ENCODE results near the gene GALNT2. TPM values are rescaled to one million over a fixed set of nuclear protein-coding genes. Genes with fewer than 3 reads are reported as not detected.

GALNT2 gene
- total and polyA plus RNA-seq, 9 of the 15 experiments (the other 6 are each of a cell fraction or from before 2014, with no cell fraction given), result 1.6 to 106 (median 51.9) TPM

DNA sequence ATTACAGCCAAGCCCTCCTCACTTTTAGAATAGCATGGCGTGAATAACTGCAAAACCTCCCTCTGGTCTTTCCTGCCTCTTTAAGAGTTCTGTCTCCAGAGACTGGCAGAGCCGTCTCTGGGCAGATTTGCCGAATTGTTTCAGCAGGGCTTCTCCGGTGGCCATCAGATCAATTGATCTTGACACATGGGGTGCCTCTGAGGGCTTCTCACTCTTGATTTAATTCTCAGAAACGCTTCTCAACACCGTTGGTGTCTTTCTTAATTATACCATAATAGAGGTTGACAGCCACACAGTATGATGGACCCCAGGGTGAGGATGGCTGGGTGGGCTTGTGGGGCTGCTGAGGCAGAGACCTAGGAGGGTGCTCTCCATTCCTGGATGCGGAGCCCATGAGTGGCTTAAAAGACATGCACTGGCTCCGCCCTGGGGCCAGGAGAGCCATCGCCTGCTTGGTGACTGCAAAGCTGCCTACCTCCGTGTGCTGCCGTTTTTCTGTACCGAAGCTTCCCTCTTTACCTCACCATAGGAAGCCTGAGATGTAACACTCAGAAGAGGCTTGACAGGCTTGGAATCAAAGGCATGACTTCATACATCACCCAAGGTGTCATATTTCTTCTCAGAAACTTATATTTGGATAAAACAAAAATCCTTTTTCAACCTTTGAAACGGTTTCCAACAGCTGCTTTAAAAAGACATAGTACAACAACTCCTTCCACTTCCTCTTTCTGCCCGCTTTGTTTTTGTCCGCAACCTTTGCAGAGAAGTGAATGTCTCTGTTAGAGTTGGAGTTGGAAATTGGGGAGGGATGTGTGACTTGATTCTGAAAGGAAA, 82.9 kb downstream of the GALNT2 start (continued):
- TF ChIP-seq SNRNP70 (optimal IDR thresholded peaks at IDR 0.05; ENCODE audit: low read depth, low read length), result no peak
- no peak for TF ChIP-seq ZNF589 (CRISPR knock-in tag; IDR thresholded peaks at IDR 0.05; ENCODE audit: low read depth)
- TF ChIP-seq, protein P1, sequence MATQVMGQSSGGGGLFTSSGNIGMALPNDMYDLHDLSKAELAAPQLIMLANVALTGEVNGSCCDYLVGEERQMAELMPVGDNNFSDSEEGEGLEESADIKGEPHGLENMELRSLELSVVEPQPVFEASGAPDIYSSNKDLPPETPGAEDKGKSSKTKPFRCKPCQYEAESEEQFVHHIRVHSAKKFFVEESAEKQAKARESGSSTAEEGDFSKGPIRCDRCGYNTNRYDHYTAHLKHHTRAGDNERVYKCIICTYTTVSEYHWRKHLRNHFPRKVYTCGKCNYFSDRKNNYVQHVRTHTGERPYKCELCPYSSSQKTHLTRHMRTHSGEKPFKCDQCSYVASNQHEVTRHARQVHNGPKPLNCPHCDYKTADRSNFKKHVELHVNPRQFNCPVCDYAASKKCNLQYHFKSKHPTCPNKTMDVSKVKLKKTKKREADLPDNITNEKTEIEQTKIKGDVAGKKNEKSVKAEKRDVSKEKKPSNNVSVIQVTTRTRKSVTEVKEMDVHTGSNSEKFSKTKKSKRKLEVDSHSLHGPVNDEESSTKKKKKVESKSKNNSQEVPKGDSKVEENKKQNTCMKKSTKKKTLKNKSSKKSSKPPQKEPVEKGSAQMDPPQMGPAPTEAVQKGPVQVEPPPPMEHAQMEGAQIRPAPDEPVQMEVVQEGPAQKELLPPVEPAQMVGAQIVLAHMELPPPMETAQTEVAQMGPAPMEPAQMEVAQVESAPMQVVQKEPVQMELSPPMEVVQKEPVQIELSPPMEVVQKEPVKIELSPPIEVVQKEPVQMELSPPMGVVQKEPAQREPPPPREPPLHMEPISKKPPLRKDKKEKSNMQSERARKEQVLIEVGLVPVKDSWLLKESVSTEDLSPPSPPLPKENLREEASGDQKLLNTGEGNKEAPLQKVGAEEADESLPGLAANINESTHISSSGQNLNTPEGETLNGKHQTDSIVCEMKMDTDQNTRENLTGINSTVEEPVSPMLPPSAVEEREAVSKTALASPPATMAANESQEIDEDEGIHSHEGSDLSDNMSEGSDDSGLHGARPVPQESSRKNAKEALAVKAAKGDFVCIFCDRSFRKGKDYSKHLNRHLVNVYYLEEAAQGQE (IDR thresholded peaks at IDR 0.05; ENCODE audit: borderline replicate concordance), result 0 out of 2 replicates have a peak, but pooled peaks have one; percentile 5
- TF ChIP-seq, protein P1 (CRISPR knock-in tag; IDR thresholded peaks at IDR 0.05; ENCODE audit: low read depth), result no peak
- no peak for TF ChIP-seq GABPB2 (CRISPR knock-in tag; conservative IDR thresholded peaks at IDR 0.05)
- peak; percentile 100 for TF ChIP-seq SPI1 (IDR thresholded peaks at IDR 0.05; ENCODE audit: borderline replicate concordance, low read depth, low read length)
- TF ChIP-seq RB1 (IDR thresholded peaks at IDR 0.05; ENCODE audit: low read depth), result no peak
- no peak for TF ChIP-seq ZFX (CRISPR knock-in tag; IDR thresholded peaks at IDR 0.05)
- TF ChIP-seq SLC30A9 (CRISPR knock-in tag; IDR thresholded peaks at IDR 0.05), result no peak
- TF ChIP-seq, protein P2, sequence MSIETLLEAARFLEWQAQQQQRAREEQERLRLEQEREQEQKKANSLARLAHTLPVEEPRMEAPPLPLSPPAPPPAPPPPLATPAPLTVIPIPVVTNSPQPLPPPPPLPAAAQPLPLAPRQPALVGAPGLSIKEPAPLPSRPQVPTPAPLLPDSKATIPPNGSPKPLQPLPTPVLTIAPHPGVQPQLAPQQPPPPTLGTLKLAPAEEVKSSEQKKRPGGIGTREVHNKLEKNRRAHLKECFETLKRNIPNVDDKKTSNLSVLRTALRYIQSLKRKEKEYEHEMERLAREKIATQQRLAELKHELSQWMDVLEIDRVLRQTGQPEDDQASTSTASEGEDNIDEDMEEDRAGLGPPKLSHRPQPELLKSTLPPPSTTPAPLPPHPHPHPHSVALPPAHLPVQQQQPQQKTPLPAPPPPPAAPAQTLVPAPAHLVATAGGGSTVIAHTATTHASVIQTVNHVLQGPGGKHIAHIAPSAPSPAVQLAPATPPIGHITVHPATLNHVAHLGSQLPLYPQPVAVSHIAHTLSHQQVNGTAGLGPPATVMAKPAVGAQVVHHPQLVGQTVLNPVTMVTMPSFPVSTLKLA (conservative IDR thresholded peaks at IDR 0.05), result 0 out of 4 replicates have a peak, but pooled peaks of 1 of the 2 experiments have one; percentile 20
- TF ChIP-seq, protein P3, sequence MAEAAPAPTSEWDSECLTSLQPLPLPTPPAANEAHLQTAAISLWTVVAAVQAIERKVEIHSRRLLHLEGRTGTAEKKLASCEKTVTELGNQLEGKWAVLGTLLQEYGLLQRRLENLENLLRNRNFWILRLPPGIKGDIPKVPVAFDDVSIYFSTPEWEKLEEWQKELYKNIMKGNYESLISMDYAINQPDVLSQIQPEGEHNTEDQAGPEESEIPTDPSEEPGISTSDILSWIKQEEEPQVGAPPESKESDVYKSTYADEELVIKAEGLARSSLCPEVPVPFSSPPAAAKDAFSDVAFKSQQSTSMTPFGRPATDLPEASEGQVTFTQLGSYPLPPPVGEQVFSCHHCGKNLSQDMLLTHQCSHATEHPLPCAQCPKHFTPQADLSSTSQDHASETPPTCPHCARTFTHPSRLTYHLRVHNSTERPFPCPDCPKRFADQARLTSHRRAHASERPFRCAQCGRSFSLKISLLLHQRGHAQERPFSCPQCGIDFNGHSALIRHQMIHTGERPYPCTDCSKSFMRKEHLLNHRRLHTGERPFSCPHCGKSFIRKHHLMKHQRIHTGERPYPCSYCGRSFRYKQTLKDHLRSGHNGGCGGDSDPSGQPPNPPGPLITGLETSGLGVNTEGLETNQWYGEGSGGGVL (CRISPR knock-in tag; IDR thresholded peaks at IDR 0.05), result no peak
- no peak for TF ChIP-seq ZNF717 (CRISPR knock-in tag; IDR thresholded peaks at IDR 0.05)
- TF ChIP-seq, protein P4, sequence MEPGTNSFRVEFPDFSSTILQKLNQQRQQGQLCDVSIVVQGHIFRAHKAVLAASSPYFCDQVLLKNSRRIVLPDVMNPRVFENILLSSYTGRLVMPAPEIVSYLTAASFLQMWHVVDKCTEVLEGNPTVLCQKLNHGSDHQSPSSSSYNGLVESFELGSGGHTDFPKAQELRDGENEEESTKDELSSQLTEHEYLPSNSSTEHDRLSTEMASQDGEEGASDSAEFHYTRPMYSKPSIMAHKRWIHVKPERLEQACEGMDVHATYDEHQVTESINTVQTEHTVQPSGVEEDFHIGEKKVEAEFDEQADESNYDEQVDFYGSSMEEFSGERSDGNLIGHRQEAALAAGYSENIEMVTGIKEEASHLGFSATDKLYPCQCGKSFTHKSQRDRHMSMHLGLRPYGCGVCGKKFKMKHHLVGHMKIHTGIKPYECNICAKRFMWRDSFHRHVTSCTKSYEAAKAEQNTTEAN (CRISPR knock-in tag; IDR thresholded peaks at IDR 0.05), result no peak
- TF ChIP-seq ZNF263 (CRISPR knock-in tag; IDR thresholded peaks at IDR 0.05; ENCODE audit: borderline replicate concordance), result no peak

Measured in K562 (cell line).